HepG2 (cell line): ENCODE data around the gene SMAP1. TPM values are rescaled to one million over a fixed set of nuclear protein-coding genes. Genes with fewer than 3 reads are reported as not detected.

Experiments
- ATAC-seq: fragments of 200-7000 bp; cut with Tn5 transposase; 3 replicates; pipeline ENCODE4 v1.9.1; 2020; ENCODE audit warnings: mild to moderate bottlenecking, moderate library complexity
- BruUV-seq: library from RNA; stranded (reverse); fragments of 400-500 nt; replicated peaks from 2 replicates; lab custom pipeline; 2021; lab: Mats Ljungman, UMichigan
- CTCF ChIA-PET: fragments of 300-600 bp; formaldehyde crosslinking; extraction: SDS; loops from one replicate; lab custom pipeline; 2021; ENCODE audit warnings: low total read pairs, inconsistent platforms, low intra/inter-chr PET ratio; lab: Yijun Ruan, JAX
- POLR2A ChIA-PET: fragments of 350-600 bp; sonication (Branson Sonifier 250); formaldehyde crosslinking; loops from one replicate; lab custom pipeline; 2020; ENCODE audit warnings: antibody characterized with exemption, inconsistent platforms; lab: Yijun Ruan, JAX
- DNase-seq: peaks from one replicate; pipeline ENCODE4 v3.0.0-alpha.2; 2015; ENCODE audit warnings: low spot score
- FAIRE-seq: peaks from 3 replicates; lab custom pipeline; 2011; peaks lifted over from hg19 to GRCh38; lab: Jason Lieb, UNC
- H2AFZ ChIP-seq: one replicate; pipeline ENCODE4 v1.6.1; 2011; ENCODE audit warnings: low read length, inconsistent platforms
- H3K27ac ChIP-seq: fragments of 300-600 bp; 3 replicates; pipeline ENCODE4 v1.8.0; 2011; ENCODE audit warnings: mixed run types, mild to moderate bottlenecking, mixed read lengths, low read length, inconsistent platforms; ENCODE audit not compliant: insufficient read depth; ENCODE audit errors: extremely low read length
- H3K27me3 ChIP-seq, 2 experiments: fragments of 200-600 bp in 1 of 2; 2 replicates in 1 of 2; 3 replicates in 1 of 2; pipeline versions ENCODE4 v1.6.0 to v1.8.0; 2011; ENCODE audit warnings: low read length in 2 of 2, mild to moderate bottlenecking in 2 of 2, moderate library complexity in 2 of 2, inconsistent platforms in 1 of 2; ENCODE audit not compliant: insufficient read depth in 2 of 2, control insufficient read depth in 1 of 2
- H3K36me3 ChIP-seq, 2 experiments: fragments of 200-600 bp in 1 of 2; replicated peaks in 1 of 2; 2 replicates in 1 of 2; 3 replicates in 1 of 2; pipeline versions ENCODE4 v1.5.1 to v1.8.0; 2011; ENCODE audit warnings: low read length in 2 of 2, inconsistent platforms in 1 of 2; ENCODE audit not compliant: insufficient read depth in 2 of 2, control insufficient read depth in 1 of 2
- H3K4me1 ChIP-seq: 2 replicates; pipeline ENCODE4 v1.5.1; 2012; ENCODE audit warnings: low read length, inconsistent platforms; ENCODE audit not compliant: insufficient read depth
- H3K4me2 ChIP-seq: 2 replicates; pipeline ENCODE4 v1.6.0; 2011; ENCODE audit warnings: low read depth, low read length, inconsistent platforms
- H3K4me3 ChIP-seq, 3 experiments: fragments of 200-600 bp in 1 of 3; sonication (generic), shearing (Covaris generic) in 1 of 3; replicated peaks in 1 of 3; 2 replicates each; pipeline ENCODE4 v1.5.1; 2011 to 2016; ENCODE audit warnings: low read length in 3 of 3, inconsistent platforms in 2 of 3, low read depth in 2 of 3, mild to moderate bottlenecking in 2 of 3, control low read depth in 1 of 3, mixed read lengths in 1 of 3; ENCODE audit not compliant: insufficient read depth in 1 of 3
- H3K79me2 ChIP-seq: one replicate; pipeline ENCODE4 v1.6.1; 2011; ENCODE audit warnings: low read length, inconsistent platforms; ENCODE audit not compliant: insufficient read depth
- H3K9ac ChIP-seq: 2 replicates; pipeline ENCODE4 v1.6.0; 2011; ENCODE audit warnings: mild to moderate bottlenecking, low read depth, low read length, inconsistent platforms; ENCODE audit not compliant: insufficient read depth
- H3K9me3 ChIP-seq: 2 replicates; pipeline ENCODE4 v1.5.1; 2012; ENCODE audit warnings: mild to moderate bottlenecking, low read length
- H4K20me1 ChIP-seq: 2 replicates; pipeline ENCODE4 v1.6.0; 2011; ENCODE audit warnings: inconsistent platforms, mild to moderate bottlenecking, low read length, moderate library complexity; ENCODE audit not compliant: insufficient read depth
- AHR ChIP-seq: IDR thresholded peaks from 2 replicates; pipeline ENCODE4 v1.6.1; 2018; ENCODE audit warnings: missing genetic modification reagents, missing compliant biosample characterization
- DPF2 ChIP-seq: sonication (generic); formaldehyde crosslinking; IDR thresholded peaks from 2 replicates; pipeline ENCODE4 v1.4.0; 2020; ENCODE audit warnings: mild to moderate bottlenecking, low read depth, missing genetic modification reagents, borderline replicate concordance
- KLF6 ChIP-seq: IDR thresholded peaks from 2 replicates; pipeline ENCODE4 v1.8.0; 2016; ENCODE audit warnings: missing biosample characterization, missing genetic modification reagents
- NCOA5 ChIP-seq: sonication (generic); formaldehyde crosslinking; IDR thresholded peaks from 2 replicates; pipeline ENCODE4 v1.4.0; 2020; ENCODE audit warnings: missing genetic modification reagents
- NR2C2 ChIP-seq: sonication (generic); formaldehyde crosslinking; IDR thresholded peaks from 2 replicates; pipeline ENCODE4 v1.4.0; 2020; ENCODE audit warnings: missing genetic modification reagents, mild to moderate bottlenecking, moderate library complexity, borderline replicate concordance
- TBX3 ChIP-seq: fragments of 450-650 bp; IDR thresholded peaks from 2 replicates; pipeline ENCODE4 v1.6.1; 2017; ENCODE audit warnings: antibody characterized with exemption, mild to moderate bottlenecking, inconsistent platforms, borderline replicate concordance
- TOE1 ChIP-seq: sonication (generic); formaldehyde crosslinking; IDR thresholded peaks from 2 replicates; pipeline ENCODE4 v1.4.0; 2020; ENCODE audit warnings: mild to moderate bottlenecking, missing genetic modification reagents
- ZFAT ChIP-seq: sonication (generic); formaldehyde crosslinking; conservative IDR thresholded peaks from 2 replicates; pipeline ENCODE4 v1.8.1; 2023; ENCODE audit warnings: missing genetic modification reagents, inconsistent platforms
- ZFP1 ChIP-seq: IDR thresholded peaks from 2 replicates; pipeline ENCODE4 v1.6.1; 2016
- ZMYM3 ChIP-seq: sonication (generic); formaldehyde crosslinking; IDR thresholded peaks from 2 replicates; pipeline ENCODE4 v1.5.1; 2020; ENCODE audit warnings: mild to moderate bottlenecking, missing genetic modification reagents
- ZNF670 ChIP-seq: sonication (generic); formaldehyde crosslinking; IDR thresholded peaks from 2 replicates; pipeline ENCODE4 v1.8.0; 2022; ENCODE audit warnings: mild to moderate bottlenecking, missing genetic modification reagents, borderline replicate concordance
- ZNF713 ChIP-seq: sonication (generic); formaldehyde crosslinking; IDR thresholded peaks from 2 replicates; pipeline ENCODE4 v1.4.0; 2020; ENCODE audit warnings: mild to moderate bottlenecking, missing genetic modification reagents
- WGBS: methylation state at CpG from one replicate; pipeline ENCODE4 v1.1.6; 2017; ENCODE audit warnings: low lambda C conversion rate; 5-methylcytosine and 5-hydroxymethylcytosine counted together
- in situ Hi-C: cut with HindIII; loops from 2 replicates; pipeline ENCODE4 v1.10.0; 2017; ENCODE audit warnings: low pct_unique_long_range_greater_than_20kb; ENCODE audit not compliant: extremely low pct_ligation_motif_present
- intact Hi-C: fragments of 100-400 bp; cut with micrococcal nuclease; formaldehyde crosslinking; loops from one replicate; pipeline ENCODE4 v1.10.0; 2022; ENCODE audit not compliant: unreplicated experiment
- polyA plus RNA-seq, 8 experiments: library from polyadenylated mRNA; depleted of rRNA in 3 of 8; stranded (reverse) in 7 of 8; unstranded in 1 of 8; fragments of >200 nt; fragmentation: Illumina TruSeq in 4 of 8; extraction: Trizol in 4 of 8; gene quantifications; 2 replicates each; pipeline versions ENCODE4 v1.2.1 to v1.2.3, GENCODE V29; 2011 to 2016; ENCODE audit warnings: low read depth in 4 of 8, missing spikeins in 1 of 8, mixed read lengths in 1 of 8; ENCODE audit not compliant: insufficient read depth in 1 of 8
- total RNA-seq, 5 experiments: library from RNA; depleted of rRNA; stranded (reverse); fragments of >200 nt; fragmentation: Illumina TruSeq; extraction: Trizol; gene quantifications; 2 replicates each; pipeline ENCODE4 v1.2.3, GENCODE V29; 2016; ENCODE audit warnings: low read depth in 1 of 5
- TF ChIP-seq, protein P1 (sequence below), 2 experiments: sonication (generic) in 1 of 2; formaldehyde crosslinking in 1 of 2; IDR thresholded peaks; 2 replicates each; pipeline versions ENCODE4 v1.4.0 to v1.6.1; 2016 to 2020; ENCODE audit warnings: borderline replicate concordance in 1 of 2, low read depth in 1 of 2, mild to moderate bottlenecking in 1 of 2, missing genetic modification reagents in 1 of 2
- TF ChIP-seq, protein P2 (sequence below): sonication (generic); formaldehyde crosslinking; IDR thresholded peaks from 2 replicates; pipeline ENCODE4 v1.8.0; 2022; ENCODE audit warnings: missing genetic modification reagents, mild to moderate bottlenecking, borderline replicate concordance
- TF ChIP-seq, protein P3 (sequence below): sonication (generic); formaldehyde crosslinking; IDR thresholded peaks from 2 replicates; pipeline ENCODE4 v1.5.1; 2020; ENCODE audit warnings: missing genetic modification reagents, mild to moderate bottlenecking, borderline replicate concordance

The SMAP1 gene
- total and polyA plus RNA-seq, 2 of the 13 experiments (the other 11 are each of a cell fraction or from before 2014, with no cell fraction given): 13.4 to 17.8 TPM

DNA sequence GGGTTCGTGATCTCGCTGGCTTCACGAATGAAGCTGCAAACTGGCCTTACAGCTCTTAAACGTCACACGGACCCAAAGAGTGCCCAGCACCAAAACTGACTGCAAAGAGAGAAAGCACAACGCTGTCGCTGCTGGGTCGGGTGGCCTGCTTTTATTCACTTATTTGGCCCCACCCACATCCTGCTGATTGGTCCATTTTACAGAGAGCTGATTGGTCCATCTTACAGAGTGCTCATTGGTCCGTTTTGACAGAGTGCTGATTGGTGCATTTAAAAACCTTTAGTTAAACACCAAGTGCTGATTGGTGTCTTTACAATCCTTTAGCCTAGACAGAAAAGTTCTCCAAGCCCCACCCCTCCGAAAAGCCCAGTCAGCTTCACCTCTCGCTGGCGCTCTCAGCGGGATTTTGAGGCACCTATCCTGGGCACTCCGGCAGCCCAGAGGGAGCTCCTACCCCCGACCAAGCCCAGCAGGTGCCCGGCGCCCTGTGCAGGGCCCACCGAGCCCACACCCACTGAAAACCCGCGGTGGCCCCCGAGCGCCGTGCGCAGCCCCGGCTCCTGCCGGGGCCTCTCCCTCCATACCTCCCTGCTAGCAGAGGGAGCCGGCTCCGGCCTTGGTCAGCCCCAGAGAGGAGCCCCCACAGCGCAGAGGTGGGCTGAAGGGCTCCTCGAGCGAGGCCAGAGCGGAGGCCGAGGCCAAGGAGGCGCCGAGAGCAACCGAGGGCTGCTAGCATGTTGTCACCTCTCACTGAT is 40.0 kb upstream of the SMAP1 start (continued):
- TF ChIP-seq ZMYM3 (CRISPR knock-in tag): no peak
- no peak for TF ChIP-seq TBX3
- no peak for TF ChIP-seq ZNF713
- TF ChIP-seq, protein P1, sequence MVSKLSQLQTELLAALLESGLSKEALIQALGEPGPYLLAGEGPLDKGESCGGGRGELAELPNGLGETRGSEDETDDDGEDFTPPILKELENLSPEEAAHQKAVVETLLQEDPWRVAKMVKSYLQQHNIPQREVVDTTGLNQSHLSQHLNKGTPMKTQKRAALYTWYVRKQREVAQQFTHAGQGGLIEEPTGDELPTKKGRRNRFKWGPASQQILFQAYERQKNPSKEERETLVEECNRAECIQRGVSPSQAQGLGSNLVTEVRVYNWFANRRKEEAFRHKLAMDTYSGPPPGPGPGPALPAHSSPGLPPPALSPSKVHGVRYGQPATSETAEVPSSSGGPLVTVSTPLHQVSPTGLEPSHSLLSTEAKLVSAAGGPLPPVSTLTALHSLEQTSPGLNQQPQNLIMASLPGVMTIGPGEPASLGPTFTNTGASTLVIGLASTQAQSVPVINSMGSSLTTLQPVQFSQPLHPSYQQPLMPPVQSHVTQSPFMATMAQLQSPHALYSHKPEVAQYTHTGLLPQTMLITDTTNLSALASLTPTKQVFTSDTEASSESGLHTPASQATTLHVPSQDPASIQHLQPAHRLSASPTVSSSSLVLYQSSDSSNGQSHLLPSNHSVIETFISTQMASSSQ (IDR thresholded peaks at IDR 0.05; ENCODE audit: low read depth): no peak
- TF ChIP-seq, protein P1 (CRISPR knock-in tag; IDR thresholded peaks at IDR 0.05; ENCODE audit: borderline replicate concordance): no peak

DNA sequence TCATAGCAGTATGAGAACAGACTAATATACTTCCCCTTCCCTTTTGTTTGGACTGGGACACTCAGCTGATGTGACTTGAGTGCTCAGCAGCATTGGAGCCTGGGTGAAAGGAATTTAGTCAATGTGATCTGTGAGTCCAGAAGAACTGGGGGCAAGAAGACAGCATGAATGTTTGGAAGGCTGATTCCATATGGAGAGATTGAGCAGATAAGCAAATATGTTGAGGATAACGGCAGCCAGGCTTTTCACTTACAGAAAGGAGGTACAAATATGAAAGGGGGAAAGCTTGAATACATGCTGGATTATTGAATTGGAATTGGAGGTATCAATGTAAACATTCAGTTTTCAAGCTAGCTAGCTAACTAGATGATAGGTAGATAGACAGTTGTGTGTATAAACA is 37.8 kb upstream of the SMAP1 start:
- TF ChIP-seq NR2C2 (CRISPR knock-in tag): no peak
- TF ChIP-seq ZNF670: no peak
- no peak for TF ChIP-seq ZFP1 (CRISPR knock-in tag)
- TF ChIP-seq TOE1: no peak
- no peak for TF ChIP-seq ZFAT (CRISPR knock-in tag)
- TF ChIP-seq, protein P2, sequence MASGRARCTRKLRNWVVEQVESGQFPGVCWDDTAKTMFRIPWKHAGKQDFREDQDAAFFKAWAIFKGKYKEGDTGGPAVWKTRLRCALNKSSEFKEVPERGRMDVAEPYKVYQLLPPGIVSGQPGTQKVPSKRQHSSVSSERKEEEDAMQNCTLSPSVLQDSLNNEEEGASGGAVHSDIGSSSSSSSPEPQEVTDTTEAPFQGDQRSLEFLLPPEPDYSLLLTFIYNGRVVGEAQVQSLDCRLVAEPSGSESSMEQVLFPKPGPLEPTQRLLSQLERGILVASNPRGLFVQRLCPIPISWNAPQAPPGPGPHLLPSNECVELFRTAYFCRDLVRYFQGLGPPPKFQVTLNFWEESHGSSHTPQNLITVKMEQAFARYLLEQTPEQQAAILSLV (CRISPR knock-in tag): no peak
- TF ChIP-seq, protein P3, sequence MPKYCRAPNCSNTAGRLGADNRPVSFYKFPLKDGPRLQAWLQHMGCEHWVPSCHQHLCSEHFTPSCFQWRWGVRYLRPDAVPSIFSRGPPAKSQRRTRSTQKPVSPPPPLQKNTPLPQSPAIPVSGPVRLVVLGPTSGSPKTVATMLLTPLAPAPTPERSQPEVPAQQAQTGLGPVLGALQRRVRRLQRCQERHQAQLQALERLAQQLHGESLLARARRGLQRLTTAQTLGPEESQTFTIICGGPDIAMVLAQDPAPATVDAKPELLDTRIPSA (CRISPR knock-in tag): no peak
- no peak for TF ChIP-seq KLF6 (CRISPR knock-in tag)
- TF ChIP-seq DPF2: no peak
- TF ChIP-seq NCOA5 (CRISPR knock-in tag): no peak
- TF ChIP-seq AHR (CRISPR knock-in tag): no peak
- WGBS: 4% methylated on average over 1 of the region's 1 CpG
- no peak for DNase-seq
- intact Hi-C loops: no loop called here
- POLR2A ChIA-PET: no interaction called here
- Histone ChIP-seq H3K27ac (no peak overlapping the region), H3K36me3 (no peaks in the 10 kb centered on the region), H3K27me3 (no peaks in the 10 kb centered on the region), H3K4me3 (no peak overlapping the region), H4K20me1 (no peaks in the 10 kb centered on the region), H3K4me2 (no peak overlapping the region), H2AFZ (no peak overlapping the region), H3K9me3 (no peaks in the 10 kb centered on the region), H3K4me1 (no peaks in the 10 kb centered on the region), H3K9ac (no peak overlapping the region), H3K79me2 (no peaks in the 10 kb centered on the region)
- CTCF ChIA-PET: no interaction called here
- no peak for FAIRE-seq
- no TSS peak for BruUV-seq
- no peak for ATAC-seq
- in situ Hi-C loops: no loop called here
